Neuronal stem cell (in vitro differentiated cells): ENCODE results near the gene ANTXR2.

Experiments used
- DNase-seq: peaks from one replicate; pipeline ENCODE4 v3.0.0-alpha.2; 2013; ENCODE audit warnings: low spot score
- H2AFZ ChIP-seq: one replicate; pipeline ENCODE4 v1.6.1; 2013; ENCODE audit warnings: mild to moderate bottlenecking, low read length, inconsistent platforms
- H2AK5ac ChIP-seq: 2 replicates; pipeline ENCODE4 v1.6.1; 2013; ENCODE audit warnings: low read depth, mild to moderate bottlenecking, inconsistent platforms, low read length, moderate library complexity, mixed read lengths
- H2BK120ac ChIP-seq: 2 replicates; pipeline ENCODE4 v1.6.1; 2013; ENCODE audit warnings: low read depth, mild to moderate bottlenecking, inconsistent platforms, low read length, moderate library complexity, mixed read lengths
- H2BK12ac ChIP-seq: one replicate; pipeline ENCODE4 v1.6.1; 2013; ENCODE audit warnings: low read length, inconsistent platforms
- H2BK15ac ChIP-seq: 2 replicates; pipeline ENCODE4 v1.6.1; 2013; ENCODE audit warnings: mild to moderate bottlenecking, low read length, inconsistent platforms, mixed read lengths
- H2BK5ac ChIP-seq: one replicate; pipeline ENCODE4 v1.6.1; 2013; ENCODE audit warnings: inconsistent platforms, mild to moderate bottlenecking, low read length, moderate library complexity
- H3K14ac ChIP-seq: one replicate; pipeline ENCODE4 v1.6.1; 2013; ENCODE audit warnings: low read length, inconsistent platforms
- H3K18ac ChIP-seq: 2 replicates; pipeline ENCODE4 v1.6.1; 2013; ENCODE audit warnings: low read length, inconsistent platforms
- H3K23ac ChIP-seq: 2 replicates; pipeline ENCODE4 v1.6.1; 2013; ENCODE audit warnings: low read depth, mild to moderate bottlenecking, mixed read lengths, low read length, inconsistent platforms; ENCODE audit not compliant: poor library complexity
- H3K27ac ChIP-seq: replicated peaks from 3 replicates; pipeline ENCODE4 v1.5.1; 2013; ENCODE audit warnings: low read length, inconsistent platforms
- H3K27me3 ChIP-seq, 3 experiments: 2 replicates each; pipeline ENCODE4 v1.6.1; 2013; ENCODE audit warnings: low read length in 3 of 3, mild to moderate bottlenecking in 2 of 3, inconsistent platforms in 1 of 3, low read depth in 1 of 3, mixed read lengths in 1 of 3, moderate library complexity in 1 of 3; ENCODE audit not compliant: control insufficient read depth in 3 of 3, insufficient read depth in 3 of 3
- H3K36me3 ChIP-seq, 2 donors: replicated peaks in 1 of 2; 2 replicates each; pipeline ENCODE4 v1.6.1; 2013; ENCODE audit warnings: low read length in 2 of 2; ENCODE audit not compliant: control insufficient read depth in 2 of 2, insufficient read depth in 2 of 2
- H3K4ac ChIP-seq: 2 replicates; pipeline ENCODE4 v1.6.1; 2013; ENCODE audit warnings: inconsistent platforms, mild to moderate bottlenecking, low read length, moderate library complexity
- H3K4me1 ChIP-seq, 2 donors: 1 replicate in 1 of 2; 2 replicates in 1 of 2; pipeline ENCODE4 v1.6.1; 2013; ENCODE audit warnings: low read length in 2 of 2, low read depth in 1 of 2; ENCODE audit not compliant: control insufficient read depth in 2 of 2, insufficient read depth in 1 of 2
- H3K4me2 ChIP-seq: one replicate; pipeline ENCODE4 v1.6.1; 2013; ENCODE audit warnings: mild to moderate bottlenecking, low read length, inconsistent platforms; ENCODE audit not compliant: insufficient read depth, poor library complexity, severe bottlenecking
- H3K4me3 ChIP-seq, 2 donors: 2 replicates each; pipeline ENCODE4 v1.5.1; 2013; ENCODE audit warnings: low read length in 2 of 2, mild to moderate bottlenecking in 2 of 2, inconsistent platforms in 1 of 2, moderate library complexity in 1 of 2
- H3K79me1 ChIP-seq: one replicate; pipeline ENCODE4 v1.6.1; 2013; ENCODE audit warnings: low read depth, mild to moderate bottlenecking, inconsistent platforms, low read length, moderate library complexity
- H3K9ac ChIP-seq: one replicate; pipeline ENCODE4 v1.6.1; 2013; ENCODE audit warnings: mild to moderate bottlenecking, low read depth, low read length, inconsistent platforms; ENCODE audit not compliant: poor library complexity
- H3K9me3 ChIP-seq, 2 donors: replicated peaks in 1 of 2; 2 replicates each; pipeline versions ENCODE3 to v1.6.1; 2013; ENCODE audit warnings: low read length in 2 of 2, mild to moderate bottlenecking in 2 of 2, inconsistent platforms in 1 of 2, low read depth in 1 of 2, mixed read lengths in 1 of 2, moderate library complexity in 1 of 2; ENCODE audit not compliant: control insufficient read depth in 2 of 2, insufficient read depth in 1 of 2
- H4K8ac ChIP-seq: one replicate; pipeline ENCODE4 v1.6.1; 2013; ENCODE audit warnings: low read depth, mild to moderate bottlenecking, inconsistent platforms, low read length, moderate library complexity
- H4K91ac ChIP-seq: one replicate; pipeline ENCODE4 v1.6.1; 2013; ENCODE audit warnings: low read length, low read depth, mild to moderate bottlenecking, inconsistent platforms; ENCODE audit not compliant: poor library complexity
- WGBS, 2 donors: extraction: QIAGEN DNeasy Blood & Tissue Kit; methylation state at CpG; one replicate each; pipeline ENCODE4 v1.1.7; 2013; ENCODE audit warnings: missing lambda C conversion rate in 2 of 2, mixed read lengths in 1 of 2; ENCODE audit not compliant: insufficient read length in 2 of 2, insufficient replicate concordance in 1 of 2; ENCODE audit errors: extremely low coverage in 2 of 2; 5-methylcytosine and 5-hydroxymethylcytosine counted together

Gene ANTXR2

DNA sequence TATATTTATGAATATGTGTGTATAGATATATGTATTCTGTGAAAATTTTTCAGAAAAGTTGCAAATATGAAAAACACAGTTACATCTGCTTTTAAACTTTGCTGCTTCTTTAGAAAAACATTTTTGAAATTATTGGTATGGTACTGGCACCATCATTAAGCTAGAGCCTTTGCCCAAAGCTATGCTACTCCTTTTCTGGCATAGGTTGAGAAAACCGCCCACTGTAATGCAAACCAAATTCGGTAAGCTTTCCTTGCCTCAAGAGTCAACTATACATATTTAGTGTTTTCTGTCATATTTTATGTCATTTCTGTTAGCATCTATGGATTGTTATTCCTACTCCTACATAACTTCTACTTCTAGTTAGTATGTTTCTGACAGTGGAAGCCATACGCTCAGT is 50.7 kb downstream of the ANTXR2 start:
- no peaks in the 10 kb centered on the region for H3K27me3 ChIP-seq
- H3K36me3 ChIP-seq: peaks cover 0 to 81% of the 10 kb centered on the region in 2 donors
- no peak overlapping the region for H2BK5ac ChIP-seq
- H3K4me2 ChIP-seq: no peak overlapping the region
- no peak overlapping the region for H2BK12ac ChIP-seq
- H3K4me3 ChIP-seq: no peak overlapping the region
- H2AFZ ChIP-seq: no peak overlapping the region
- no peak overlapping the region for H3K14ac ChIP-seq
- H2BK120ac ChIP-seq: no peak overlapping the region
- no peak overlapping the region for H2BK15ac ChIP-seq
- H4K8ac ChIP-seq: no peak overlapping the region
- no peak for DNase-seq
- H3K9me3 ChIP-seq: no peaks in the 10 kb centered on the region
- H4K91ac ChIP-seq: no peak overlapping the region
- no peak overlapping the region for H3K18ac ChIP-seq
- H3K27ac ChIP-seq: no peak overlapping the region
- H3K9ac ChIP-seq: no peak overlapping the region
- WGBS, 2 donors: no CpG with 5 or more reads among the region's 3 CpGs
- no peaks in the 10 kb centered on the region for H3K4me1 ChIP-seq
- H3K23ac ChIP-seq: no peak overlapping the region
- no peak overlapping the region for H3K4ac ChIP-seq
- H2AK5ac ChIP-seq: no peak overlapping the region
- no peaks in the 10 kb centered on the region for H3K79me1 ChIP-seq

DNA sequence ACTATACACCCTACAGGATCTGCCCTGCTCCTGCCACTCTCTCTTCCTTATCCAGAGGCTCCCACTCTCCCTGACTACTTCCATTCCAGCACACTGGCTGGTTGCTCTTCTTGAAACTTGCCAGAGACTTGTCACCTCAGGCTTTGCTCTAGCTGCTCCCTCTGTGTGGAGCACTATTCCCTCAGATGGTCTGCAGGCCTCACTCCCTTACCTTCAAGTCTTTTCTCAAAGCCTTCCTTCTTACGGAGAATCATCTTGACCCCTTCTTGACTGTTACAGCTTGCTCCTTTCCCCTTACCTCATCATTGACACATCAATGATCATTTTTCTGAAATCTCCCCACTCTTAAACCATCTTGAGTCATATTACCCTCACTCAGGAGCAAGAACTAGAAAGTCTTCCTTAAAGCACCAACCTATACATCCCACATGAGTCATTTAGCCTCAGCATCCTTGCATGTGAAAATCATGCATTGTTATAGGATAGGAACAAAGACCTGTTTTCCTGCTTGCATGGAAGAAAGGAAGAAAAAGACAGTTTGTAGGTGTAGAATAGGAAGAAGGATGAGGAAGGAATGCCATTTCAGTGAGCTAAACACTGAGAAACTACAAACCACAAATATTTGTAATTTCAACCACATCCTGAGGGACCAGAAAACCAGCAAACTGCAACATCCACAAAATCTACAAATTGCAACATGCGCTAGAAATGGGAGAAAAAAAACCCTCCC is 55.7 kb downstream of the ANTXR2 start:
- no peak overlapping the region for H3K27ac ChIP-seq
- DNase-seq: no peak
- H3K14ac ChIP-seq: no peak overlapping the region
- no peaks in the 10 kb centered on the region for H3K4me1 ChIP-seq
- H2AK5ac ChIP-seq: no peak overlapping the region
- WGBS, 2 donors: no CpG with 5 or more reads among the region's 2 CpGs
- H3K4ac ChIP-seq: no peak overlapping the region
- no peak overlapping the region for H4K8ac ChIP-seq
- no peak overlapping the region for H3K4me3 ChIP-seq
- H3K23ac ChIP-seq: no peak overlapping the region
- no peak overlapping the region for H2BK120ac ChIP-seq
- H2AFZ ChIP-seq: no peak overlapping the region
- no peak overlapping the region for H4K91ac ChIP-seq
- H3K27me3 ChIP-seq: no peaks in the 10 kb centered on the region
- no peak overlapping the region for H2BK5ac ChIP-seq
- H3K9me3 ChIP-seq: no peaks in the 10 kb centered on the region
- H2BK12ac ChIP-seq: no peak overlapping the region
- H2BK15ac ChIP-seq: no peak overlapping the region
- H3K79me1 ChIP-seq: no peaks in the 10 kb centered on the region
- H3K4me2 ChIP-seq: no peak overlapping the region
- H3K36me3 ChIP-seq: peaks cover 0 to 70% of the 10 kb centered on the region in 2 donors
- H3K9ac ChIP-seq: no peak overlapping the region
- H3K18ac ChIP-seq: no peak overlapping the region

DNA sequence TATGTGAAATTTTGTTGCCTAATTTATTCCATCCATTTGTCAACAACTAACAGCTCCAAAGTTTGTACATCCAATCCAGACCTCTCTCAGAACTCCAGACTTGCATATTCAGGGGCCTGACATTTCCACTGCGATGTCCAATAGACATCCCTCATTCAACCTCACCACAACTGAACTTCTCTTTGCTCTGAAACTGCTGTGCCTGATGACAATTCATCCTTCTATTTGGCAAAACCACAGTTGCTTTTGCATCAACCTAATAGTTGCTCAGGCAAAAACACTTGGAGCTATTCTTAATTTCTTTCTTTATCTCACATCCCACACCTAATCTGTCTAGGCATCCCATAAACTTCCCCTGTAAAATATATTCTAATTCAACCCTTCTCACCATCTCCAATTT is 56.5 kb downstream of the ANTXR2 start:
- no peak overlapping the region for H3K27ac ChIP-seq

DNA sequence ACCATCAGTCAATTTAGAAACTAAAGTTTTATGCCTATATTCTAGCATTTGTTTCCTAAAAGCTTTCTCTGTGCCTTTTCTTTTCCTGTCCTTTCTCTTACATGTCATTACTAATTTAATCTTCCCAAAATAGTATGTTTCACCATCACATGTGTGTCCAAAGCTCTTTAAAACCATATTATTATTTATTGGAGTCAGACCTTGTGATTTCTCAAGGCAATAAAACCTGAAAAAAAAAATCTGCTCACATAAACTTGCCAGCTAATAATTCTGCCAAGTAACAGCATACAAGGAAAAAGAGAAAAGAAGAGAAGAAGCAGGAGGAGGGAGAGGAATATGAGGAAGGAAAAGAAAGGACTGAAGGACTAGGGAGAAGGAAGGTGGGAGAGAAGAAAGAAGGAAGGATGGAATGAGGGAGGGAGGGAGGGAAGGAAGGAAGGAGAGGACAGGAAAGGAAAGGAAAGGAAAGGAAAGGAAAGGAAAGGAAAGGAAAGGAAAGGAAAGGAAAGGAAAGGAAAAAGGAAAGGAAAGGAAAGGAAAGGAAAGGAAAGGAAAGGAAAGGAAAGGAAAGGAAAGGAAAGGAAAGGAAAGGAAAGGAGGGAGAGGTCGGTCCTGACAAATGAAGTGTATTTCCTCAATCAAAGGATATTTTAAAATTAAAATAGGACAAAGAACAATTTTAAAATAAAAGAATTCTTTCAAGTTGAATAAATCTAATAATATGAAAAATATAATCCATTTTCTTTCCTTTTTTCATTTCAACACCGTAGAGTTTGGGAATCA is 57.4 kb downstream of the ANTXR2 start:
- Histone ChIP-seq H3K79me1 (no peaks in the 10 kb centered on the region), H2BK15ac (no peak overlapping the region), H3K27me3 (no peaks in the 10 kb centered on the region), H3K4ac (no peak overlapping the region), H2BK12ac (no peak overlapping the region), H4K8ac (no peak overlapping the region), H3K36me3 (peaks cover 0 to 61% of the 10 kb centered on the region in 2 donors), H2AK5ac (no peak overlapping the region), H3K4me3 (no peak overlapping the region), H3K18ac (no peak overlapping the region), H2BK120ac (no peak overlapping the region), H3K14ac (no peak overlapping the region), H3K4me2 (no peak overlapping the region), H3K23ac (no peak overlapping the region), H4K91ac (no peak overlapping the region), H3K9me3 (no peaks in the 10 kb centered on the region), H2AFZ (no peak overlapping the region), H3K9ac (no peak overlapping the region), H3K27ac (no peak overlapping the region), H3K4me1 (no peaks in the 10 kb centered on the region), H2BK5ac (no peak overlapping the region)
- no CpG with 5 or more reads among the region's 2 CpGs for WGBS, 2 donors
- no peak for DNase-seq

More for the DNA sequence above, 56.5 kb downstream of the ANTXR2 start:
- H3K4me1 ChIP-seq: no peaks in the 10 kb centered on the region
- no peak overlapping the region for H2BK15ac ChIP-seq
- H2AK5ac ChIP-seq: no peak overlapping the region
- no peaks in the 10 kb centered on the region for H3K9me3 ChIP-seq
- H2AFZ ChIP-seq: no peak overlapping the region
- no peak overlapping the region for H3K14ac ChIP-seq
- no peak overlapping the region for H2BK5ac ChIP-seq
- no peaks in the 10 kb centered on the region for H3K27me3 ChIP-seq
- DNase-seq: no peak
- no peak overlapping the region for H4K8ac ChIP-seq
- no peak overlapping the region for H2BK12ac ChIP-seq
- no peak overlapping the region for H3K4ac ChIP-seq
- H4K91ac ChIP-seq: no peak overlapping the region
- no peak overlapping the region for H3K4me3 ChIP-seq
- WGBS, 2 donors: no CpG with 5 or more reads among the region's 1 CpG
- H3K36me3 ChIP-seq: peaks cover 0 to 65% of the 10 kb centered on the region in 2 donors
- H3K18ac ChIP-seq: no peak overlapping the region
- no peak overlapping the region for H3K23ac ChIP-seq
- H2BK120ac ChIP-seq: no peak overlapping the region
- no peaks in the 10 kb centered on the region for H3K79me1 ChIP-seq
- no peak overlapping the region for H3K9ac ChIP-seq
- H3K4me2 ChIP-seq: no peak overlapping the region
